PC-9 (cell line): ENCODE data around the gene CNOT1. TPM values are rescaled to one million over a fixed set of nuclear protein-coding genes. Genes with fewer than 3 reads are reported as not detected.

Source experiments
- BruUV-seq: library from RNA; stranded (reverse); fragments of 400-500 nt; replicated peaks from 2 replicates; lab custom pipeline; 2021; lab: Mats Ljungman, UMichigan
- CTCF ChIA-PET: fragments of 300-600 bp; sonication (Branson Sonifier 250); formaldehyde crosslinking; loops from one replicate; lab custom pipeline; 2022; ENCODE audit warnings: antibody characterized with exemption; lab: Charles Lee
- POLR2A ChIA-PET: fragments of 300-600 bp; sonication (Branson Sonifier 250); formaldehyde crosslinking; loops from one replicate; lab custom pipeline; 2022; ENCODE audit warnings: antibody characterized with exemption; ENCODE audit not compliant: unreplicated experiment; lab: Charles Lee
- DNase-seq, 2 experiments: peaks; one replicate each; pipeline versions ENCODE4 v3.0.0 to v3.0.0-alpha.2; 2015 to 2022; ENCODE audit warnings: mixed read lengths in 1 of 2
- H2AFZ ChIP-seq: fragments of 200-600 bp; sonication (generic); 2 replicates; pipeline ENCODE4 v1.8.1; 2017; ENCODE audit warnings: antibody characterized with exemption
- H3F3A ChIP-seq: fragments of 200-600 bp; sonication (generic); 2 replicates; pipeline ENCODE4 v1.8.1; 2017; ENCODE audit warnings: antibody characterized with exemption, mild to moderate bottlenecking, low read depth; ENCODE audit not compliant: insufficient read depth
- H3K27ac ChIP-seq: fragments of 200-600 bp; sonication (generic); 2 replicates; pipeline ENCODE4 v1.6.1; 2016; ENCODE audit warnings: mixed run types
- H3K27me3 ChIP-seq: fragments of 200-600 bp; sonication (generic); 2 replicates; pipeline ENCODE4 v1.6.1; 2016; ENCODE audit warnings: low read depth, mixed run types; ENCODE audit not compliant: insufficient read depth
- H3K36me3 ChIP-seq: fragments of 200-600 bp; sonication (generic); 2 replicates; pipeline ENCODE4 v1.6.1; 2016; ENCODE audit warnings: low read depth, mixed run types
- H3K4me1 ChIP-seq: fragments of 200-600 bp; sonication (generic); replicated peaks from 2 replicates; pipeline ENCODE4 v1.6.1; 2016; ENCODE audit warnings: mixed run types; ENCODE audit not compliant: insufficient read depth
- H3K4me2 ChIP-seq: fragments of 200-600 bp; sonication (generic); 2 replicates; pipeline ENCODE4 v1.6.1; 2017; ENCODE audit warnings: mixed run types
- H3K4me3 ChIP-seq: fragments of 200-600 bp; sonication (generic); 2 replicates; pipeline ENCODE4 v1.6.1; 2016; ENCODE audit warnings: mixed run types
- H3K79me2 ChIP-seq: fragments of 200-600 bp; sonication (generic); 2 replicates; pipeline ENCODE4 v1.6.1; 2017; ENCODE audit warnings: low read depth, mixed run types
- H3K9me2 ChIP-seq: fragments of 200-600 bp; sonication (generic); 2 replicates; pipeline ENCODE4 v1.8.1; 2017; ENCODE audit warnings: mild to moderate bottlenecking; ENCODE audit not compliant: insufficient read depth
- H3K9me3 ChIP-seq: fragments of 200-600 bp; sonication (generic); 2 replicates; pipeline ENCODE4 v1.8.1; 2016; ENCODE audit warnings: low read depth; ENCODE audit not compliant: insufficient read depth
- H4K20me1 ChIP-seq: fragments of 200-600 bp; sonication (generic); 2 replicates; pipeline ENCODE4 v1.8.1; 2017; ENCODE audit not compliant: insufficient read depth
- EZH2 ChIP-seq: fragments of 200-600 bp; sonication (generic); IDR thresholded peaks from 2 replicates; pipeline ENCODE4 v1.8.0; 2017; ENCODE audit warnings: antibody characterized with exemption, low read depth
- intact Hi-C: fragments of 100-400 bp; cut with micrococcal nuclease; formaldehyde crosslinking; loops from one replicate; pipeline ENCODE4 v1.10.0; 2022; ENCODE audit not compliant: unreplicated experiment
- total RNA-seq: library from RNA; stranded (reverse); gene quantifications from 2 replicates; pipeline ENCODE4 v1.2.3, GENCODE V29; 2021
- TF ChIP-seq, protein P1 (sequence below): fragments of 200-600 bp; sonication (generic); conservative IDR thresholded peaks from 2 replicates; pipeline ENCODE4 v1.6.1; 2017; ENCODE audit warnings: mixed run types, antibody characterized with exemption, mild to moderate bottlenecking, moderate library complexity

The CNOT1 gene
- total RNA-seq, 1 experiment from 2014 or later = 233 TPM

DNA sequence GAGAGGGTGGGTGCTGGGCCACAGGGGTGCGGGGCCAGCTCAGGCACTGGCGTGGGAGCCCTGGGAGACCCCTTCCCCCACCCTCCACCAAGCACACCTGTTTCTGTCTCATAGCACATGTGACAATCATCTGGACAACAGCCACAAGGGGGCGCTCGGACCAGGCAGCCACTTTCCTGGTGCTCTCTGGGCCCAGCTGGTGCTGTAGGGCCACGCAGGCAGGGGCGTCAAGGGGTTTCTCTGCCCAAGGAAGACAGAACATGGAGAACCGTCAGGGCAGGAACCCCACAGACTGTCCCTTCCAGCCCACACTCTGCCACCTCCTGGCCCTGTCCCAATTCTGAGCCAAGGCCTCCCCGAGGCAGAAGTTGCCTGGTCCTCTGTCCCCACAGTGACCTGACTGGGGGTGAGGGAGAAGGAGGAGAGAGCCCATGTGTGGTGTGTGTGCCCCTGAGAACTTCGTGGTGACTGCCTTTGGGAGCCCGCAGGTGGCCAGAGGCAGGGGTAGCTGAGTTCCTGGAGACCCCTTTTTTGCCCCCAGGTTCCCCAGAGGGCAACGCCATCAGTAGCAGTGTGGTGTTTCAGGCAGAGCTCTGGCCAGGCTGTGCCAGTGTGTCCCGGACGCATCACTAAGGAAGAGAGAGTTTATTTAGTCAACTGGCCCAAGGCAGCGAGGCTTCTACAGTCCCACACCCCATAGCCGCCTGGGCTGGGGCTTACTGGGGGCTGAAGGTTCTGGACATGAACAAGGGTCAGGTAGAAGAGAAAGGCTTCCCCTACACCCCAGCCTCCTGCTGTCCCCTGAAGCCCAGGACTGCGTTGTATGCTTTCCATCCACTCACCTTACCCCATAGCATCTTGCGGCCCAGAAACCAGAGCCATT, 117.5 kb downstream of the CNOT1 start:
- H3K79me2 ChIP-seq = peaks cover 27% of the 10 kb centered on the region
- TF ChIP-seq, protein P1, sequence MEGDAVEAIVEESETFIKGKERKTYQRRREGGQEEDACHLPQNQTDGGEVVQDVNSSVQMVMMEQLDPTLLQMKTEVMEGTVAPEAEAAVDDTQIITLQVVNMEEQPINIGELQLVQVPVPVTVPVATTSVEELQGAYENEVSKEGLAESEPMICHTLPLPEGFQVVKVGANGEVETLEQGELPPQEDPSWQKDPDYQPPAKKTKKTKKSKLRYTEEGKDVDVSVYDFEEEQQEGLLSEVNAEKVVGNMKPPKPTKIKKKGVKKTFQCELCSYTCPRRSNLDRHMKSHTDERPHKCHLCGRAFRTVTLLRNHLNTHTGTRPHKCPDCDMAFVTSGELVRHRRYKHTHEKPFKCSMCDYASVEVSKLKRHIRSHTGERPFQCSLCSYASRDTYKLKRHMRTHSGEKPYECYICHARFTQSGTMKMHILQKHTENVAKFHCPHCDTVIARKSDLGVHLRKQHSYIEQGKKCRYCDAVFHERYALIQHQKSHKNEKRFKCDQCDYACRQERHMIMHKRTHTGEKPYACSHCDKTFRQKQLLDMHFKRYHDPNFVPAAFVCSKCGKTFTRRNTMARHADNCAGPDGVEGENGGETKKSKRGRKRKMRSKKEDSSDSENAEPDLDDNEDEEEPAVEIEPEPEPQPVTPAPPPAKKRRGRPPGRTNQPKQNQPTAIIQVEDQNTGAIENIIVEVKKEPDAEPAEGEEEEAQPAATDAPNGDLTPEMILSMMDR = peak; percentile 87
- TF ChIP-seq EZH2 = no peak
- peak in 1 of 2 experiments; percentile 54 for DNase-seq

DNA sequence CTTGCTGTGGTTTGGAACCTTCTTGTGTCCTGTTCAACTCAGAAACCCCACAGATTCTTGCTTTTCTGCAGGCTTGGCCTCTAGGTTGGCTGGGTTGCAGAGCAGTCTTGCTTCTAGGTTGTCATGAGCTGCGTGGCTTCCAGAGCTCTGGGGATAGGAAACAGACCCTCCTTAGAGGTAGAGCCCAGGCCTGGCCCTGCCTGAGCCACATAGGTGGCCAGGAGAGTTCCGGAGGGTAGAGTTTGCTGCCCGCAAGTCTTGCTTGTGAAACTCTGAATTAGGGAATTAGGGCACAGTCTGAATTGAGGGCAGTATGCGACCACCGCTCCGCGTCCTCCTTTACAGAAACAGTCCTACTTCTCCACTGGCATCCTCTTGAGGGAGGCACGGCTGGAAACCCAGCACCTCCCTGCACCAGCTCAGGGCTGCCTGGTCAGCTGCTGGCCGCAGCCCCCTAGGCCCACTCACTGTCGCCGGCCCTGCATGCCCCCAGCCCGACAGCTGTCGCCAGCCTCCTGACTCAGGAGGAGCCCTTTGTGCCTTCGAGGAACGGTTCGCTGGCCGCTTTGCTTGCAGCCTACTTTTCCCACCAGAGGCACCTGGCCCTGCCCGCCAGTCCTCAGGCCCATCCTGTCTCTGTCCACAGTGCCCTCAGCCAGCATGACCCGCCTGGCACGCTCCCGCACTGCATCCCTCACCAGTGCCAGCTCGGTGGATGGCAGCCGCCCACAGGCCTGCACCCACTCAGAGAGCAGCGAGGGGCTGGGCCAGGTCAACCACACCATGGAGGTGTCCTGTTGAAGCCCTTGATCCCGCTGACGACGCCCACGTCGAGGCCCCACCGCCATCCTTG, 118.6 kb downstream of the CNOT1 start:
- no peak overlapping the region for H3K4me2 ChIP-seq
- 0 out of 2 replicates have a peak, but pooled peaks cover 5% of the 10 kb centered on the region for H4K20me1 ChIP-seq
- no peaks in the 10 kb centered on the region for H3K36me3 ChIP-seq
- ChIA-PET CTCF (interaction anchor here (0.5 kb wide), 1 partner anchor 133 kb away, joined by 8 read pairs; no protein-coding TSS in a partner anchor), POLR2A (no interaction called here)
- H3K79me2 ChIP-seq = peaks cover 20% of the 10 kb centered on the region
- intact Hi-C loops = loop anchor here (10.0 kb wide), 2 partner anchors 124 to 486 kb away; partner anchors contain the start of gene MMP15
- no peak for DNase-seq
- H3F3A ChIP-seq = 0 out of 2 replicates have a peak, but pooled peaks cover 8% of the 10 kb centered on the region
- H3K9me3 ChIP-seq = no peaks in the 10 kb centered on the region
- H2AFZ ChIP-seq = no peak overlapping the region
- H3K9me2 ChIP-seq = no peaks in the 10 kb centered on the region
- no TSS peak for BruUV-seq
- TF ChIP-seq EZH2 = no peak
- TF ChIP-seq, protein P1 = no peak
- H3K27ac ChIP-seq = no peak overlapping the region
- no peak overlapping the region for H3K4me3 ChIP-seq
- H3K27me3 ChIP-seq = no peaks in the 10 kb centered on the region
- peaks cover 6% of the 10 kb centered on the region; the same call in 1 of the 2 replicates for H3K4me1 ChIP-seq

More for the DNA sequence above, 117.5 kb downstream of the CNOT1 start:
- Histone ChIP-seq H3F3A (peaks cover 18% of the 10 kb centered on the region; the same call in 1 of the 2 replicates), H3K4me1 (peaks cover 17% of the 10 kb centered on the region), H3K36me3 (peaks cover 5% of the 10 kb centered on the region; the same call in 1 of the 2 replicates), H3K4me3 (no peak overlapping the region), H2AFZ (no peak overlapping the region), H4K20me1 (peaks cover 16% of the 10 kb centered on the region), H3K4me2 (no peak overlapping the region), H3K27me3 (no peaks in the 10 kb centered on the region), H3K27ac (no peak overlapping the region), H3K9me3 (no peaks in the 10 kb centered on the region), H3K9me2 (no peaks in the 10 kb centered on the region)
- intact Hi-C loops = loop anchor here (2.0 to 10.0 kb wide), 4 partner anchors 123 to 487 kb away; partner anchors contain the start of gene MMP15
- POLR2A ChIA-PET = no interaction called here
- no TSS peak for BruUV-seq
- CTCF ChIA-PET = interaction anchor here (0.5 to 0.7 kb wide), 2 partner anchors 132 to 149 kb away, joined by 3 to 8 read pairs; no protein-coding TSS in a partner anchor
